ENCODE measurements around the gene STAG1. TPM values are rescaled to one million over a fixed set of nuclear protein-coding genes. Genes with fewer than 3 reads are reported as not detected.
A peak's percentile ranks its signal among the peaks of the same experiment; 100 is the strongest.
"Not testable (repeated sequence)": the region's sequence is repeated elsewhere in the genome, so short reads cannot be mapped to it uniquely, and the experiment has no call there.

STAG1 gene
- total RNA-seq, 4 donors from 2014 or later = 48.6 to 71.2 (median 58.2) TPM

- Histone ChIP-seq H3K27ac (peak overlapping the region in 2 of 4 donors; percentile 43 to 53), H3K27me3 (no peaks in the 10 kb centered on the region), H3K4me1 (peaks cover 0 to 63% (median 10%) of the 10 kb centered on the region in 4 donors), H3K9me3 (no peaks in the 10 kb centered on the region), H3K4me3 (peak overlapping the region in 1 of 4 donors; percentile 18), H3K36me3 (no peaks in the 10 kb centered on the region)
- 17 to 27% methylated on average over 6 of the region's 6 CpGs for WGBS, 2 donors
- no peak for TF ChIP-seq POLR2A (IDR thresholded peaks at IDR 0.05)
- no peak for TF ChIP-seq CTCF (IDR thresholded peaks at IDR 0.05)
- no peak for TF ChIP-seq EP300 (IDR thresholded peaks at IDR 0.05)
- DNase-seq (ENCODE audit: low spot score in 2 of 2) = no peak
Measured at GRCh38 chr3:136728918-136729317, 23.3 kb downstream of the STAG1 start.

GRCh38 chr3:136728473-136728872 lies 23.7 kb downstream of the STAG1 start:
- WGBS, 2 donors = 81 to 90% methylated on average over 1 of the region's 1 CpG
- Histone ChIP-seq H3K4me3 (peak overlapping the region in 1 of 4 donors; percentile 18), H3K27me3 (no peaks in the 10 kb centered on the region), H3K36me3 (no peaks in the 10 kb centered on the region), H3K4me1 (peaks cover 0 to 62% (median 10%) of the 10 kb centered on the region in 4 donors), H3K27ac (peak overlapping the region in 1 of 4 donors; percentile 43), H3K9me3 (no peaks in the 10 kb centered on the region)
- DNase-seq (ENCODE audit: low spot score in 2 of 2) = no peak
- TF ChIP-seq POLR2A (IDR thresholded peaks at IDR 0.05) = no peak
- no peak for TF ChIP-seq EP300 (IDR thresholded peaks at IDR 0.05)
- no peak for TF ChIP-seq CTCF (IDR thresholded peaks at IDR 0.05)

GRCh38 chr3:136725468-136725867 lies 26.7 kb downstream of the STAG1 start:
- TF ChIP-seq EP300 (IDR thresholded peaks at IDR 0.05) (no peak), CTCF (IDR thresholded peaks at IDR 0.05) (no peak), POLR2A (IDR thresholded peaks at IDR 0.05) (no peak)
- no peaks in the 10 kb centered on the region for H3K27me3 ChIP-seq
- no peak overlapping the region for H3K27ac ChIP-seq
- H3K4me1 ChIP-seq = peaks cover 0 to 56% (median 8%) of the 10 kb centered on the region in 4 donors
- 89 to 92% methylated on average over 2 of the region's 2 CpGs for WGBS, 2 donors
- peaks cover 0 to 8% (median 0%) of the 10 kb centered on the region in 3 donors for H3K36me3 ChIP-seq
- peaks cover 0 to 3% (median 0%) of the 10 kb centered on the region in 4 donors for H3K9me3 ChIP-seq
- no peak for DNase-seq (ENCODE audit: low spot score in 2 of 2)
- no peak overlapping the region for H3K4me3 ChIP-seq

GRCh38 chr3:136722916-136723315 lies 29.3 kb downstream of the STAG1 start:
- WGBS, 2 donors = 99 to 100% methylated on average over 3 to 14 of the region's 27 CpGs
- H3K4me1 ChIP-seq = peaks cover 0 to 40% (median 5%) of the 10 kb centered on the region in 4 donors

GRCh38 chr3:136722399-136722798 lies 29.8 kb downstream of the STAG1 start:
- WGBS, 2 donors = 90 to 92% methylated on average over 2 to 4 of the region's 5 CpGs

More at GRCh38 chr3:136722916-136723315, 29.3 kb downstream of the STAG1 start:
- not testable (repeated sequence) for DNase-seq (ENCODE audit: low spot score in 2 of 2); H3K9me3 ChIP-seq; H3K27ac ChIP-seq; H3K27me3 ChIP-seq; H3K4me3 ChIP-seq
- peaks cover 0 to 24% (median 0%) of the 10 kb centered on the region in 3 donors for H3K36me3 ChIP-seq

GRCh38 chr3:136720091-136720490 lies 32.1 kb downstream of the STAG1 start:
- H3K27me3 ChIP-seq = no peaks in the 10 kb centered on the region
- H3K36me3 ChIP-seq = peaks cover 0 to 24% (median 0%) of the 10 kb centered on the region in 3 donors
- no peak overlapping the region for H3K4me3 ChIP-seq
- peaks cover 0 to 13% (median 0%) of the 10 kb centered on the region in 4 donors for H3K4me1 ChIP-seq
- no peak overlapping the region for H3K27ac ChIP-seq
- DNase-seq (ENCODE audit: low spot score in 2 of 2) = no peak
- WGBS, 2 donors = 94 to 97% methylated on average over 5 of the region's 5 CpGs
- H3K9me3 ChIP-seq = peaks cover 0 to 3% (median 0%) of the 10 kb centered on the region in 4 donors
- no peak for TF ChIP-seq EP300 (IDR thresholded peaks at IDR 0.05)
- no peak for TF ChIP-seq POLR2A (IDR thresholded peaks at IDR 0.05)
- no peak for TF ChIP-seq CTCF (IDR thresholded peaks at IDR 0.05)

More at GRCh38 chr3:136722399-136722798, 29.8 kb downstream of the STAG1 start:
- peaks cover 0 to 24% (median 0%) of the 10 kb centered on the region in 3 donors for H3K36me3 ChIP-seq
- not testable (repeated sequence) for H3K27ac ChIP-seq; H3K9me3 ChIP-seq; H3K4me3 ChIP-seq; H3K27me3 ChIP-seq; DNase-seq (ENCODE audit: low spot score in 2 of 2)
- peaks cover 0 to 34% (median 5%) of the 10 kb centered on the region in 4 donors for H3K4me1 ChIP-seq

Data from tibial nerve (tissue), 4 donors.